WI38 (cell line): Measurements from ENCODE around the gene ADGRA1.
"Not testable (repeated sequence)": the region's sequence is repeated elsewhere in the genome, so short reads cannot be mapped to it uniquely, and the experiment has no call there.

Experiments used
- H3K4me3 ChIP-seq: 2 replicates; pipeline ENCODE4 v1.5.1; 2011; ENCODE audit warnings: low read depth, mild to moderate bottlenecking, control low read depth, low read length
- TF ChIP-seq, protein P1 (sequence below): IDR thresholded peaks from 2 replicates; pipeline ENCODE4 v1.5.1; 2012; ENCODE audit warnings: low read depth, mild to moderate bottlenecking, control low read depth, low read length

ADGRA1 gene

DNA sequence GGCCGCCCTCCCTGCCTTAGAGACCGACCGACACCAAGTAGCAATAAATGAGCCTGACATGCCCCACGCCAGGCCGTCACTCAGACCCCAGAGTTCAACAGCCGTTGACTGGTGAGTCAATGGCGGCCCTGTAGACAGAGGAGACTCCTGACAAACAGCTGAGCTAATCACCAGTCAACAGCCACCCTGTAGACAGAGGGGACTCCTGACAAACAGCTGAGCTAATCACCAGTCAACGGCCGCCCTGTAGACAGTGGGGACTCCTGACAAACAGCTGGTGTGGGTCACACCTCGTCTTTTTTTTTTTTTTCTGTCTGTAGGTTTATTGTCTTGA, 55.4 kb downstream of the ADGRA1 start:
- TF ChIP-seq, protein P1, sequence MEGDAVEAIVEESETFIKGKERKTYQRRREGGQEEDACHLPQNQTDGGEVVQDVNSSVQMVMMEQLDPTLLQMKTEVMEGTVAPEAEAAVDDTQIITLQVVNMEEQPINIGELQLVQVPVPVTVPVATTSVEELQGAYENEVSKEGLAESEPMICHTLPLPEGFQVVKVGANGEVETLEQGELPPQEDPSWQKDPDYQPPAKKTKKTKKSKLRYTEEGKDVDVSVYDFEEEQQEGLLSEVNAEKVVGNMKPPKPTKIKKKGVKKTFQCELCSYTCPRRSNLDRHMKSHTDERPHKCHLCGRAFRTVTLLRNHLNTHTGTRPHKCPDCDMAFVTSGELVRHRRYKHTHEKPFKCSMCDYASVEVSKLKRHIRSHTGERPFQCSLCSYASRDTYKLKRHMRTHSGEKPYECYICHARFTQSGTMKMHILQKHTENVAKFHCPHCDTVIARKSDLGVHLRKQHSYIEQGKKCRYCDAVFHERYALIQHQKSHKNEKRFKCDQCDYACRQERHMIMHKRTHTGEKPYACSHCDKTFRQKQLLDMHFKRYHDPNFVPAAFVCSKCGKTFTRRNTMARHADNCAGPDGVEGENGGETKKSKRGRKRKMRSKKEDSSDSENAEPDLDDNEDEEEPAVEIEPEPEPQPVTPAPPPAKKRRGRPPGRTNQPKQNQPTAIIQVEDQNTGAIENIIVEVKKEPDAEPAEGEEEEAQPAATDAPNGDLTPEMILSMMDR: no peak
- no peak overlapping the region for H3K4me3 ChIP-seq

- no peak overlapping the region for H3K4me3 ChIP-seq
- TF ChIP-seq, protein P1: no peak
These were observed 55.8 kb downstream of the ADGRA1 start for GRCh38 chr10:133143546-133143945.

DNA sequence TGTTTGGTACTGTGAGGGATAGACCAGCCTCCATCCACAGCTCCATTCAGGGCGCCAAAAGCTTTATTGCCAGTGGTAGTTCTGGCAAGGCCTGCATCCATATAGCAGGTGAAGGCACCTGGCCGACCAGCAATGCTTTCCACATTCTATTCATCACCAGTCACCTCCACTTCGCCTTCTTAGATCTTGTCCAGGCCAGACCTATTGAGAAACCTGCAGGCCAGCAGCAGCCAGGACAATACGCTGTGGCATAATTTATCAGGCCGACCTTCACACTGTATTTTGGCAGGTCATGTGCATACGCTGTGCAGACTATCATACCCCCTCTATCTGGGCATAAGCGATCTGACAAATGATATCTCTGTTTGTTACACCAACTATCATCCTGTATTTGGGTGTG, 57.0 kb downstream of the ADGRA1 start:
- TF ChIP-seq, protein P1: no peak
- H3K4me3 ChIP-seq: no peak overlapping the region

DNA sequence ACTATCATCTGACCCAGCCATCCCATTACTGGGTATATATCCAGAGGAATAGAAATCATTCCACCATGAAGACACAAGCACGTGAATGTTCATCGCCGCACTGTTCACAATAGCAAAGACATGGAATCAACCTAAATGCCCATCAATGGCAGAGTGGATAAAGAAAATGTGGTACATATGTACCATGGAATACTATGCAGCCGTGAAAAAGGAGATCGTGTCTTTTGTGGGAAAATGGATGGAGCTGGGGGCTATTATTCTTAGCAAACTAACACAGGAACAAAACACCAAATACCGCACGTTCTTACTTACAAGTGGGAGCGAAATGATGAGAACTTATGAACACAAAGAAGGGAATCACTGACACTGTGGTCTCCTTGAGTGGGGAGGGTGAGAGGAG, 62.5 kb downstream of the ADGRA1 start:
- TF ChIP-seq, protein P1: no peak
- no peak overlapping the region for H3K4me3 ChIP-seq

DNA sequence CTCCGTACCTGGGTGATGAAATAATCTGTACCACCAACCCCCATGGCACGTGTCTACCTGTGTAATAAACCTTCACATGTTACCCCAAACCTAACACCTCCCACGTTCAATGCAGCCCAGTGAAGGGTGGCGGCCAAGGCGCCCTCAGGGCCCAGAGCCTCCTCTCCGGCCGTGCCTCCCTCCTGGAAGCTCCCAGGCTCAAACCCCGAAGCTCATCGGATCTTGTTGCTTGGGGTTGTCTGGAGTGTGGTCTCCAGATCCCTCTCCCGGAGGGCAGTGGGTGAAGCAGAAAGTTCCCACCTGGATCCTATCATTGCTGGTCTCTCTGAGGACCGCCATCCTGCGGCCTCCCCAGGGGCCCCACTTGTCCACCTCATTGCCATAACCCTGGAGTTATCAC, 62.9 kb downstream of the ADGRA1 start:
- no peak overlapping the region for H3K4me3 ChIP-seq
- TF ChIP-seq, protein P1: no peak

GRCh38 chr10:133151071-133151470, 63.3 kb downstream of the ADGRA1 start:
- H3K4me3 ChIP-seq: not testable (repeated sequence)

GRCh38 chr10:133151543-133151972, 63.8 kb downstream of the ADGRA1 start:
- TF ChIP-seq, protein P1: no peak

GRCh38 chr10:133154411-133154810, 66.7 kb downstream of the ADGRA1 start:
- TF ChIP-seq, protein P1: no peak

More at GRCh38 chr10:133151543-133151972, 63.8 kb downstream of the ADGRA1 start:
- H3K4me3 ChIP-seq: no peak overlapping the region

More at GRCh38 chr10:133154411-133154810, 66.7 kb downstream of the ADGRA1 start:
- H3K4me3 ChIP-seq: no peak overlapping the region
